ENCODE measurements around the gene IGSF21.

DNA sequence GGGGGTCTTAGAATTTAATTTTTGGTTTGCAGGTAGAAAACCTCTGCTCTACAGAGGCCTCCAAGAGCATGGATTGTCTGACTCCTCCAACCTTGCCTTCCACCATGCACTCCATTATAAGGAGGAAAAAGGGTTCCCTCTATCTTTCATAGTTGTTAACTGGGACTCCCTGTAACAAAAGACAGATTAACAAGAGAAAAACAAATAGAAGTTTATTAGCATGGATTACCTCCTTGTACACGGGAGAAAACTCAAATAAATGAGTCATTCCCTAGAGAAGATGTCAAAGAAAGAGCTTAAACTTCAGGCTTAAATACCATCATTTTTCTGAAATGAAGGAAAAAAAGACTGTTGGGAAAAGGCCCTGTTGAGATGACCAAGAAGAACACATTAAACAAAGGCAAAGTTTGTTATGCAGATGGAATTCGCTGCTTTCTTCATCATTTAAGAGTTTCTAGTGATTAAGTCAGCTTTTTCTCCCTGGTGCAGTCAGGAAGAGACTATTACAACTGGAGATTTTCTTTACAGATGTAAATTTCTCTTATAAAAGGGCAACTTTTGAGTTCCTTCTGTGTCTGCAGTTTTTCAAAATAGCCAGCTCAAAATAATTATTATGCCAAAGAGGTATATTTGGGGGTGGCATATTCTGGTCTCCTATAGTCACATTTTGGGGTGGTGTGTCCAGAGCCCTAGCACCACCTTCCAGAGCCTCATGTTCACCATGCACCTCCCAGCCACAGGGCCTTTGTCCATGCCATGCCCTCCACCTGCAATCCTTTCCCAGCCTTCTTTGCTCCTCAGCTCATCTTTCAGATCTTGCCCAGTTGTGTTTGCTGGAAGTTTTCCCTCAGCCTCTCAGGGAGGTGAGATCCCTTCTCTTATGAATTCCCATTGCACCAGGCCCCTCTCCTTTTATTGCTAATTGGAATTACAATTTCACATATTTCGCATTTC, 310.0 kb downstream of the IGSF21 start:
- TF ChIP-seq POLR2A (IDR thresholded peaks at IDR 0.05; ENCODE audit: low read depth, low read length) (no peak), TAF1 (IDR thresholded peaks at IDR 0.05; ENCODE audit: low read depth, low read length) (no peak), PAX5 (IDR thresholded peaks at IDR 0.05; ENCODE audit: insufficient read depth, low read length, severe bottlenecking) (no peak)

Data from GM12891 (cell line).